ENCODE data around the gene RHOT2.

RHOT2 gene

GRCh38 chr16:632486-633335 lies 35.2 kb upstream of the RHOT2 start:
- DNase-seq, result no peak

DNA sequence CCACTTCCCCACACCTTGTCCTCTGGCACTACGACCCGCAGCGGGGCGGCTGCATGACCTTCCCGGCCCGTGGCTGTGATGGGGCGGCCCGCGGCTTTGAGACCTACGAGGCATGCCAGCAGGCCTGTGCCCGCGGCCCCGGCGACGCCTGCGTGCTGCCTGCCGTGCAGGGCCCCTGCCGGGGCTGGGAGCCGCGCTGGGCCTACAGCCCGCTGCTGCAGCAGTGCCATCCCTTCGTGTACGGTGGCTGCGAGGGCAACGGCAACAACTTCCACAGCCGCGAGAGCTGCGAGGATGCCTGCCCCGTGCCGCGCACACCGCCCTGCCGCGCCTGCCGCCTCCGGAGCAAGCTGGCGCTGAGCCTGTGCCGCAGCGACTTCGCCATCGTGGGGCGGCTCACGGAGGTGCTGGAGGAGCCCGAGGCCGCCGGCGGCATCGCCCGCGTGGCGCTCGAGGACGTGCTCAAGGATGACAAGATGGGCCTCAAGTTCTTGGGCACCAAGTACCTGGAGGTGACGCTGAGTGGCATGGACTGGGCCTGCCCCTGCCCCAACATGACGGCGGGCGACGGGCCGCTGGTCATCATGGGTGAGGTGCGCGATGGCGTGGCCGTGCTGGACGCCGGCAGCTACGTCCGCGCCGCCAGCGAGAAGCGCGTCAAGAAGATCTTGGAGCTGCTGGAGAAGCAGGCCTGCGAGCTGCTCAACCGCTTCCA lies 34.4 kb upstream of the RHOT2 start:
- no peak for DNase-seq

DNA sequence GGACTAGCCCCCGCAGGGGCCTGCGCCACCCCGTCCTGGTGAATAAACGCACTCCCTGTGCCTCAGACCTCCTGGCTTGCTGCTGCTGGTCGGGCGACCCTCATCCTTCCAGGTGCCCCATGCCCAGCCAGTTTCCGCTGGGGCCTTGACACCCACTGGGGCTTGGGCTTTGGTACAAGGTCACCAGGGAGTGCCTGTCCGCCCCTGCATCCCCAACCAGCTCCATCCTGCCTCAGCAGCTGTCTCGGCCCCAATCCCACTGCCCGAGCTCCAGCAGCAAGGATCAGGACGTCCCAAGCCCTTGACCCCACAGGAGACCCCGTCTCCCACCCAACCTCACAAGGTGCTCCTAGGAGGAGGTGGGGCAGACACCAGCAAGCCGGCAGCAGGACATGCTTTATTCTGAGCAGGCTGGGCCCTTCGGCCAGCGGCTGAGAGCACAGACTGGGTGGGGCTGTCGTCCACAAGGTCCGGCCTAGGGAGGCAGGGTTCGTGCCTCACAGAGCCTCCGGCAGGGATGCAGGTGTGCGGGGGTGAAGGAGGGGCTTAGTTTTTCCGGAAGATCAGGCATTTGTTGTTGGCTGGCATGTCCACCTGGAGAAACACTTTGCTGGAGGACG lies 33.8 kb upstream of the RHOT2 start:
- no peak for DNase-seq

DNA sequence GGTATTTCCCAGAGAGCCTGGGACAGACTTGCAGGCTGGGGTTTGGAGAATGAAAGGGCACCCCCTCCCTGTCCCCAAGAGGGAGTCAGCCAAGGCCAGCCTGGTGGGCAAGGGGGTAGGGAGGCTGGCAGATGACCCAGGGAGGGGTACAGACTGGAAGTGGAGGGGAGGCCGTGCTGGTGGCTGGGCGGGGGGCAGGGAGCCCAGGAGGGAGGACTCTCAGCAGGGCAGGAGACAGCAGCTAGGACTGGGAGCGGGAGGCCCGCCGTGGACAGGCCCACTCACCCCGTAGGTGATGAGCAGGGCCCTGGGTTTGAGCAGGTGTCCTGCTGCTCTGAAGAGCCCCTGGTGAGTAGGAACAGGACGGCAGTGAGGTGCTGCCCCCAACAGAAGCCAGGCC lies 32.9 kb upstream of the RHOT2 start:
- DNase-seq, result no peak

DNA sequence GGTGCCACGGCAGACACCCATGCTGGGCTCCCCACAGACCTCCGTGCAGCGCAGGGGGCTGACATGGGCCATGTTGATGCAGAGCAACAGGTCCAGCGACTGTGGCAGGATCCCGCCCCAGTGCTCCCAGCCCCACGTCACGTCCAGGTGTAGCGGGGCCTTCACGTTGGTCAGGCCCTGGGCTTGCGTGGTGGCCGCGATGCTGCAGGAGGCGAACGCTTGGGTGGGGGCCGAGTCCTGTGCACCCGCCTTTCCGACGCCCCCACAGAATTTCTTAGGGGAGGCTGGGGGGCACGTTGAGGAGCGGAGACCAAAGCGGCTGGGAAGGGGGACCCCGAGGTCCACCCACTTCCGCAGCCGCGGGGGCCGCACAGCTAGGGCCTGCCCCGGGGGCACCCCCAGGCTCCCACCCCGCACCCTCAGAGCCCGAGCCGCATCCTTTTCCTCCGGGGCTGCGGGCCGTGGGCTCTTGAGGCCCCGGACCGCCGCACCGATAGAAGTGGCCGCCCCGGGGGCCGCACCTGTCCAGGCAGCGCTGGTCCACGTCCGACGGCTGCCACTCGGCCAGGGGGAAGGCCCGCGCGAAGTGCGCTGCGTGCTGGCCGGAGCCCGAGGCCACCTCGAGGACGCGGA lies 32.2 kb upstream of the RHOT2 start:
- no peak for DNase-seq

DNA sequence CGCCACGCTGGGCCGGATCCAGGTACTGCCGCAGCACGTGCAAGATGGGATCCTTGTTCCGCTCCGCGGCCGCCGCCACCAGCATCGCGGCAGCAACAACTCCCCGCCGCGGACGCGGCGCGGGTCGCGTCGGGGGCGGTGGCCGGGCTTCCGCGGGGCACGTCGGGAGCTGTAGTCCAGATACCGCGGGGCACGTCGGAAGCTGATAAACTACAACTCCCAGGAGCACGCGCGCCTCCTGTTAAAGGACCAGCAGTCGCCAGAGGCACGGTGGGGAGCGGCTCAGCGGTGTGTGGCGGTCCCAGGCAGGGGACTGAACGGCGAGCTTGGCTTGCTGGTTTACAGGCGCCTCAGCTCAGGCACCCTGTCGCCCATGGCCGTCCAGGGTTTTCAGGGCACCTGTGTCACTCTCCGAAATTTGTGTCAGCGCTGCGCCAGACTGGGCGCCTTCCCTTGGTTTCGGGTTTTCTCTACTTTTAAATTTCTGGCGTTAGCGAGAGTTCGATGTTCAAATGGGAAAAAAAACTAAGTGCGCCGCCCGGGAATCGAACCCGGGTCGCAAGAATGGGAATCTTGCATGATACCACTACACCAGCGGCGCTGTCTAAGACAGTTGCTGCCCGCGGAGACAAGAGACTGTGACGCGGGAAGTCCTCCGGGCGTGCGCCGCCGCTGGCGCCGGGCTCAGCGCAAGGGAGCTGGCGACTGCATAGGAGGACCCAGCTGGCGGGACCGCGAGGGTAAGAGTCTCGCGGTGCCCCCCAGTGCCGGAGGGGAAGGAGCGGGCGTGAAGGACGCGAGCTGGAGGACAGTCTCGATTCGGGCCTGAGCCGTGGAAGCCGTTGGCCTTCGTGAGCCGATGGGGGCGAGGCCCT lies 31.5 kb upstream of the RHOT2 start, which contains the start of gene METTL26:
METTL26 (minus strand) TSS at position 100 of the 875 bp plus-strand sequence; CDS start at position 85, 15 bp downstream.
- peak; percentile 86 for DNase-seq

GRCh38 chr16:637081-638018 lies 30.6 kb upstream of the RHOT2 start:
- DNase-seq, result peak; percentile 88

DNA sequence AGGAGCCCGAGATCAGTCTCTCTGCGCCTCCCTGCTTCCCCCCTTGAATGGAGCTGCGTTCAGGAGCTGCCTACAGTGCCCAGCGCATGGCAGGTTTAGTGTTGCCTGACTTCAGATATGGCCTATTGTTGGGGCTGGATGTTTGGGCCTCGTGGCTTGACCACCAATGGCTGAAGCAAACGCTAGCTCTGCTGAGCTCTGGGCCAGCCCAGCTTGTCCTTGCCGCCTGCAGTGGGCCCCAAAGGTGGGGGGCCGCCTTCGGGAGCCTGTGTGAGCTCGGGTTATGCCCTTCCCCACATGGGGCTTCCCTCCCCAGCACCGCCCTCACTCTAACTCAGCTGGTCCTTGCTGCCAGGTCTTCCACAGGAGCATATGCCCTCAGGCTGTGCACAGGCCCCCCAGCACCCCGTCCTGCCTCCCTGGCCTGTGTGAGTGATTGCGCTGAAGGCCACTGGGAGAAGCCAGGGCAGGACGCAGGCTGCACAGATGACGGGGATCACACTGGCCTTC lies 29.8 kb upstream of the RHOT2 start:
- no peak for DNase-seq

- no peak for DNase-seq
Measured at GRCh38 chr16:638836-639235, 29.1 kb upstream of the RHOT2 start.

- DNase-seq, result no peak
Measured at GRCh38 chr16:640614-641013, 27.3 kb upstream of the RHOT2 start.

- DNase-seq, result peak; percentile 44
Measured at GRCh38 chr16:641326-642188, 26.4 kb upstream of the RHOT2 start, which contains the start of gene MCRIP2. Gene MCRIP2 (plus strand): TSS chr16:641828. CDS start chr16:641992, 164 bp downstream.

GRCh38 chr16:642189-643049 lies 25.5 kb upstream of the RHOT2 start:
- DNase-seq, result no peak

GRCh38 chr16:643050-643368 lies 24.9 kb upstream of the RHOT2 start:
- no peak for DNase-seq

GRCh38 chr16:644556-644955 lies 23.4 kb upstream of the RHOT2 start:
- no peak for DNase-seq

- DNase-seq, result no peak
Measured at GRCh38 chr16:645852-646678, 21.9 kb upstream of the RHOT2 start.

DNA sequence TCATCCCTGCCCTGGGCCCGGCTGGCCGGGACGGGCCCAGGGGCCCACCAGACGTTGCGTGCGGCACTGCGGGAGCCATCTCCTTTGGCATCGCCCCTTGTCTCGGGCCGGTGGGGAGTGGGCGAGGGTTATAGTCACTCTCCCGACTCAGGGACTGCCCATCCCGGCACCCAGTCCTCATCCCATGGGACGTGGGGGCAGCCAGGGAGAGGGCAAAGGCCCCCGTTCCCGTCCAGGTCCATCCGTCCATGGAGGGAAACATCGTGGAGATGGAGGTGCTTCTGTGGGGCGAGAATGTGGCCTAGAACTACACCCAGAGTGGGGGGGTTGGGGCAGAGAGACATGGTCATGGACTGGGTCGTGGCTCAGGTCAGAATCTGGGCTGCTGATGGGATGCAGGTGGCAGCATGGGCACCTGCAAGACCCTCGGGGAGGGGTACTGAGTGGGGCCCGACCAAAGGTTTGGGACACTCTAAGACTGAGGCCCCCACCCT lies 21.2 kb upstream of the RHOT2 start:
- no peak for DNase-seq

DNA sequence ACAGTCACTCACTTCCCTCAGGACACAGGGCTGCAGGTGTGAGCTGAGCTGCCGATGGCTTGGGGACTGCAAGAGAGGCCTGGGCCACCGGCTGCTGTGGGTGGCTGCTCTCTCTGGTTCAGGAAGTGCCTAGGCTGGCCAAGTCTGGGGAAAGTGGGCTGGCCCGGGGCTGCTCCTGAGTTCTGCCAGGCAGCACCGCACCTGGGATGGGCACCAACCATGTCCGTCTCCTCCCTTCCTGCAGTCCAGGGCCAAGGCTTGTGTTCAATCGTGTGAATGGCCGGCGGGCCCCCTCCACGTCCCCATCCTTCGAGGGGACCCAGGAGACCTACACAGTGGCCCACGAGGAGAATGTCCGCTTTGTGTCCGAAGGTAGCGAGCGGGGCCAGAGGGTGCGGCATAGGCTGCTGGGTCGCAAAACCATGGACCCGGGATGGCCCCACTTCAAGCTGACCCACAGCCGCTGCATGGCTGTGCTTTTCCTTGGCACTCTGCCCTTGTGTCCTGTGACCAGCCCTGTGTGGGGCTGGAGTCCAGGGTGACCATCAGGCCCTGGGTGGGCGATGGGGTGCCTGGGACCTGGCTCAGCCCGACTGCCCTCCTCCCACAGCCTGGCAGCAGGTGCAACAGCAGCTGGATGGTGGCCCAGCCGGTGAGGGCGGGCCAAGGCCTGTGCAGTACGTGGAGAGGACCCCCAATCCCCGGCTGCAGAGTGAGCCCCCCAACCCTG lies 20.6 kb upstream of the RHOT2 start:
- no peak for DNase-seq

Measured in effector CD8-positive, alpha-beta T cell (primary cell).